ENCODE data around the gene ARPC4.

DNA sequence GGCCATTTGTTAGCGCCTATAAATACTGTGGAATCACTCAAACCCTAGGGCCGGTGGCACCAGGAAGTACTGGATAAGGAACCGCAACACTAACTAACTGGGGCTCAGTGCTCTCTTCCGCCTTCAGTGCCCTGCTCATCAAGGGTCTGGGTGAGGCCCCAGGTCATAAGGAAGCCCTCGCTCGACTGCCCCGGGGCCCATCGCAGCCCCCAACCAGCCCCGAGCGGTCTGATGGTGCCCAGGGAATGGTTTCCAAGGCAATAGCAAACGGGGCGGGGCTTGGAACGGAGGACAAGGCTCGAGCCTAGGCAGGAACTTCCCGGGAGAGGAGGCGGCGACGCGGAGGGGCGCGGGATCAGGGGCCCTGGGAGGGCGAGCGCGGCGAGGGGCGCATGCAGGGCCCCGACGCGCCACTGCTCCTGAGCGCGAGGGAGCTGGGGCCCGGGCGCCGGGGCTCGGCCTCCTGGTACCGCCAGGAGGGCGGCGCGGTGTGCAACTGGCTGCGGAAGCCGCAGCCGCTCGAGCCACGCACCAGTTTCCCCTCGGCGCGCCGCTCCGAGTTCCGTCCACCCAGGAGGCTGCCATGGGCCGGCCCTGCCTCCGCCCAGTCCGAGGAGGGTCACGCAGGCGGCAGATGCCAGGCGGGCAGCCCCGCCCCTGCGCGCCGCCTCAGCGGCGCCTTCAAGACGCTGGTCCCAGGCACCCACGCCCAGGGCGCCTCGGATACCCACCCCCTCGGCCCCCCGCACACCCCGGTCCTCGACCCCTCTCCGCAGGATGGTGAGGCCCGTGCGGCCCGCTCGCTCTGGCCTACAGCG lies 16.9 kb downstream of the ARPC4 start, which contains the start of gene TTLL3:
- TF ChIP-seq, protein P1, sequence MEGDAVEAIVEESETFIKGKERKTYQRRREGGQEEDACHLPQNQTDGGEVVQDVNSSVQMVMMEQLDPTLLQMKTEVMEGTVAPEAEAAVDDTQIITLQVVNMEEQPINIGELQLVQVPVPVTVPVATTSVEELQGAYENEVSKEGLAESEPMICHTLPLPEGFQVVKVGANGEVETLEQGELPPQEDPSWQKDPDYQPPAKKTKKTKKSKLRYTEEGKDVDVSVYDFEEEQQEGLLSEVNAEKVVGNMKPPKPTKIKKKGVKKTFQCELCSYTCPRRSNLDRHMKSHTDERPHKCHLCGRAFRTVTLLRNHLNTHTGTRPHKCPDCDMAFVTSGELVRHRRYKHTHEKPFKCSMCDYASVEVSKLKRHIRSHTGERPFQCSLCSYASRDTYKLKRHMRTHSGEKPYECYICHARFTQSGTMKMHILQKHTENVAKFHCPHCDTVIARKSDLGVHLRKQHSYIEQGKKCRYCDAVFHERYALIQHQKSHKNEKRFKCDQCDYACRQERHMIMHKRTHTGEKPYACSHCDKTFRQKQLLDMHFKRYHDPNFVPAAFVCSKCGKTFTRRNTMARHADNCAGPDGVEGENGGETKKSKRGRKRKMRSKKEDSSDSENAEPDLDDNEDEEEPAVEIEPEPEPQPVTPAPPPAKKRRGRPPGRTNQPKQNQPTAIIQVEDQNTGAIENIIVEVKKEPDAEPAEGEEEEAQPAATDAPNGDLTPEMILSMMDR (IDR thresholded peaks at IDR 0.05; ENCODE audit: low read depth, low read length) = no peak
- TF ChIP-seq POLR2A (IDR thresholded peaks at IDR 0.05; ENCODE audit: extremely low read depth, insufficient read length) = no peak
